GM19238 (cell line): ENCODE measurements around the gene LIN37.

Experiments used
- DNase-seq: peaks from one replicate; pipeline ENCODE4 v3.0.0; 2011; ENCODE audit warnings: low spot score; ENCODE audit not compliant: insufficient read length

The LIN37 gene, protein sequence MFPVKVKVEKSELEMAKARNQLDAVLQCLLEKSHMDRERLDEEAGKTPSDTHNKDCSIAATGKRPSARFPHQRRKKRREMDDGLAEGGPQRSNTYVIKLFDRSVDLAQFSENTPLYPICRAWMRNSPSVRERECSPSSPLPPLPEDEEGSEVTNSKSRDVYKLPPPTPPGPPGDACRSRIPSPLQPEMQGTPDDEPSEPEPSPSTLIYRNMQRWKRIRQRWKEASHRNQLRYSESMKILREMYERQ

DNA sequence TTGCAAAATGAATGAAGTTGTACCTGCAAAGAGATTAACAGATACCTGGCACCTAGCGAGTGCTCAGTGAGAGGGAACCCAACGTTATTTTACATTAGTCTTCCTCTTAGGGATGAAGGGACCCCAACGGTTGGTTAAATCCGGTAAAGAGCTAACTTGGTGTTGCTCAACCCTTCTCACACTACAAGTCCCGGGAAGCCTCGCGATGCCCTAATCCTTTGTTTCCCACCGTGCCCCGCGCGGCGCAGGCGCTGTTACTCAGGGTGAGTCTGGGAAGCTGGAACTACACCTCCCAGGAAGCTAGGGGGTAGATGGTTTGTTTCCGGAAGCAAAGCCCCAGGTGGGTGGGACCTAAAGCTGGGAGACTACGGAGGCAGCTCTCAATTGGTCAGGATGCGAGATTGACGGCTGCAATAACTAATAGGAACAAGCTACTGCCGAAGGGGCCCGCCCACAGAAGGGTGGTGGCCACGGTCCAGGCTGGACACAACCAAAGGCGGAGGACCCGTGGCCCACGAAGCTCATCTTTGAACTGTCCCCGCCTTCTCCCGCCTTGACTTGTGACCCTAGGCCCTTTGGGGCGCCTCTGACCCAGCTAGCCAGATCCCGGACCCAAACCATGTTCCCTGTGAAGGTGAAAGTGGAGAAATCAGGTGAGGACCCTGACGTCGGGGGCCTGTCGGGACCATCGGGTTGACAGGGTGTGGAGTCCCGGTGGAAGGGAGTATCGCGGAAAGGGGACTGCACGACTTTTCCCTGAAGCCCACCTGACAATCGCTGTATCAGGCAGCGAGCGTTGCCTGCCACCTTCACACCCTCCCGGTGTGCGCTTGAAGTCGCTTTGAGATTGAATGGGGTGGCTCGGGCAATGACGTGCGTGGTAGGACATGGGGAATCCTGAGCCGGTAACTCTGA lies at the start of gene LIN37:
Gene LIN37 (plus strand): TSS at position 471 of the 915 bp plus-strand sequence. CDS start 149 bp downstream, at position 620.
- peak; percentile 91 for DNase-seq

DNA sequence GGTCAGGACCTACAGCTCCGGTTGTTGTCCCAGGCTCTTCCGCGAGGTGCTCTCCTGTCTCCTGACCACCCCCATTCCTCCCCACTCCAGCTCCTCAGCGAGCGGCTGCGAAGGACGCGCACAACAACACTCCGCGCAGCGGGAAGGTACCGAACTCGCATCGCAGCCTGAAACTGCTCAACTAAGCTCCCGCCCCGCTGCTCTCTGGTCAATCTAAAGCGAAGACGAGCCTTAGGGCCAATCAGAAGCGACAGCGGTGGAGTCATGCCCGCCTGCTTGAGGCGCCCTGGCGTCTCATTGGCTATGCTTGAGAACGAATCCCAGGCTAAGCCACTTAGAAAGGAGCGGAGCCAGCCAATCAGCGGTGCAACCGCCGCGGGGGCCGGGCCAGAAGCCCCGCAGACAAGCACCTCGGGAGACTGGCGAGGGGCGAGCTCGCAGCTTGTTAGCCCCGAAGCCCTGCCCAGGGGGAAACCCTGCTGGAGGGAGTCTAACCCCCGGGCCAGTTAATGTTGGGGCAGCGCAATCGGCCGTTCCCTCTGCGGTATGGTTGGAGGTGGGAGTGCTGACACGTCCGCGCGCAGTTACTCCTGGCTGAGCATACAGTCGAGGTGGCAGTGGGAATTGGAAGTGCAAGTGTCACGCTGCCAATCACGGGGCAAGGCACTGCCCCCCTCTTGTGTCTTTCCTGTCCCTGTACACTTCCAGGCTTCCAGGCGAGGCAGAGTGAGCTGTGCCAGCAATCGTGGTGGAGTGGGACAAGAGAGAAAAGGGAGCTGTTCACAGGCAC lies 46.0 kb upstream of the LIN37 start:
- DNase-seq = peak; percentile 88

DNA sequence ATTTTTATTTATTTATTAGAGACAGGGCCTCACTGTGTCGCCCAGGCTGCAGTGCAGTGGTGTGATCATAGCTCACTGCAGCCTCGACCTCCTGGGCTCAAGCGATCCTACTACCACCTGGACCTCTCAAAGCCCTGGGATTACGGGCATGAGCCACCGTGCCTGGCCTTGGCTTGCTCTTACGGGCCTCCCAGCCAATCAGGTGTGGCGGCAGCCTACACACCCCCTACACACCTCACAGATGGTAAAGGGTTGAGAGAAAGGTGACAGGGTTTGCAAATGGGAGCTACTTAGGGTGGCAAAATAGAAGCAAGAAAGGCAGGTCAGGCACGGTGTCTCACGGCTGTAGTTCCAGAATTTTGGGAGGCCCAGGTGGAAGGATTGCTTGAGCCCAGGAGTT lies 45.0 kb upstream of the LIN37 start:
- no peak for DNase-seq

DNA sequence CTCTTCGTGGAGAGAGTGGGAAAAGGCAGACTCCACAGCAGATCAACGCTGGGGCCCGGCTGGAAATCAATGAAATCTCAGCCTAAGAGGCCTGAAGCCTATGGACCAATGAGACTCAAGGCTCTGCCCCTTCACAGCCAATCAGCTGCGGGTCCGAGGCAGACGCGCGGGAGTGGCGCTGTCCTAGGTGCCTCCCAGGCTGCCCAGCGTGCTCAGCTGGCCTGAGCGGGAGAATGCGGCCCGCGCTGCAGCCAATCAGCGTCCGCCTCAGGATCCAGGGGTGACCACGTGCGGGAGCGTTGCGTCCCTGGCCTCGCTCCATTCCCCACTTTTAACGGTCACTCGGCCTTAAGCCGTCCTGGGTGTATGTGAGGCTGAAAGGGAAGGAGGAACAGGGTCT lies 44.2 kb upstream of the LIN37 start, which contains the start of gene ZBTB32:
Gene ZBTB32 (plus strand): TSS at position 341 of the 400 bp plus-strand sequence. CDS start 10,069 bp downstream, outside the sequence.
- no peak for DNase-seq

DNA sequence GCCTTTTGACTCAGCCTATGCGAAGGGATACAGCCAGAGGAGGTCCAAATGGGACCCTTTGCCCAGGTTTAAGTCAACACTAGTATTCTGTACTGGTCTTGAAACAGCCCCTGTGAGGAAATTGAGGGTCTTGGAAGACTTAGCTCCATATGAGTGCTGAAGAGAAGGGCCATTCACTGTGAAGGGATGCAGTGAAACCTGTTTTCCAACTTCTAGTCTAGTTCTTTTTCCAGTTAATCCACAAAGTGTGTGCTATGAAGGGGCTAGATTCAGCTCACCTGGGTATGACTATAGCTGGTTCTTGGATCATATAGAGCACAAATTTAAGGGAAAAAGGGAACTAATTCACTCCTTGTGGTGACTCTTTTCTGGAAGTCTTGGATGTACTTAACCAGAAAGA lies 40.0 kb upstream of the LIN37 start:
- no peak for DNase-seq

DNA sequence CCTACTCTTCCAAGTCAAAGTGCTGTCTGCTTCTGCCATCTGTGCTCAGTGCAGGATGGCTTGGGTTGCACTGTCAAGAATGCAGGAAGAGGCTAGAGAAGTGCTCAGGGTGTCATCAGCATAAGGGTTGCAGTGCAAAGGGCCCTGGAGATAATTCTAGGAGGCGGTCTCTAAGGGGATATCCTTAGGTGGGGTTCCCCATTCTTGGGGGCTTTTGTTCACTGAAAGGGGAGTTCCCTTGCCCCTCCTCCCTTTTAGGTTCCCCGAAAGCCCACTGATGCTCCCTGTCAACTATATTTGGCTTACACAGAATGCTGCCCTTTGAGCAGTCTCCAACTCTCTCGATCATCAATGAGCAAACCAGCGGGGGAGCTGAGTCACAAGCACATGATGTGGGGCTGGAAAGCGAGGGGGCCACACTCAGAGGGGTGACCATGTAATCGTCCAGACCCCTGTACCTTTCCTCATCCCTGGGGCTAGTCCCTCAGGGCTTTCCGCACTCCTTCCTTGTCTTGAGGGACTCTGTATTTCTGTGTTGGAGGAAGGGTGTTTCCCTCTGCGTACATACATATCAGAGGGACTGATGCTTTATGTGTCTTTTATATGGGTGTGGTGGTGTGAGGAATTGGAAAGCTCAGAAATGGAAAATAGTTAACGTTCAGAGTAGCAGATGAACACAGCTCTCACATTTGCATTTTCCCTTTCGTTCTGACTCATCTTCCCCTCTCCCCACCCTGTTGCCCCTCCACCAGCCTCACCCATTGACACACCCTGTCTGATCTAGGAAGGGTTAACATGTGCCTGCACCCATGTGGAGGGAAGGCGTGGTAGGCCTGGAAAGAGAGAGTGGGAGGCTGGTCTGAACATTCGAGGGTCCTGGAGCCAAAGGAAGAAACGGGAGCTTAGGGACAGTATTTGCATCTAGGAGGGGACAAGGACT lies 37.3 kb upstream of the LIN37 start:
- DNase-seq = peak; percentile 60

DNA sequence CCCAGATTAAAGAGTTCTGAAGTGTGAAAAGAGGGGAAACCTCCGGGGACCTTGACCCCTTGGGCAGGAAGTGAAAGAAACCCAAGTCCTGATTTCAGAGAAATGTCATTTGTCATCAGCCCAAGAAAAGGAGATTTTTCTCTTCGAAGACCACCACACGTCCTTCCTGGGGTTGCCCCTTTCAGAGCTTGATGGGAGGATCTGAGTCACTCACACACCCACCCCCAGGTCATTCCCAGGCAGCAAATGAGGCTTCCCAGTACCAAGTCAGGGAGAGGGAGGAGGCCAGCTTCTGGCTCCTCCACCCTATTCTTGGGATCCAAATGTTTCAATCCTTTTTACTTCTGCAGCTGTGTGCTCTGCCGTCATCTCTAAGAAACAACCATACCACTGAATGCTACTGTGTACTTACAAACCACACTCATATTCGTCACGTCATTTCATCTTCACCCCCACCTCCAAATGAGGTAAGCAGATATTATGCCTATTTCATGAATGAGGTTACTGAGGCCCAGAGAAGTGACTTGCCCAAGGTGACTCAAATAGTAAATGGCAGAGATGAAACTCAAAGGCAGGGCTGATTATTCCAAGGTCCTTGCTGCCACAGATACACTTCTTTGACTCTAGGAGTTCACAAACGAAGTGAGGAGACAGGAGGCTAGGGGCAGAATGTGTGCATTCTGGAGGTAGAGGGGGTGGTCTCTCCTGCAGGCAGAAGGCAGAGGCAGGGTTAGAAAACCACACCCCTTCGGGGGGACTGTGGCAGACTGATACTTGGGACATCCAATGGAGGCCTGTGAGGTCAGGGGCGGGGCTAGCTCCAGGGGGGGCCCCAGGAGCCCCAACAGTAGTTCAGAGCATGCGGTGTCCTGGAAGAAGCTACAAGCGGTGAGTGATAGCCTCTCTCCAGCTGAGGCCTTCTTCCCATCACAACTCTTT lies 35.5 kb upstream of the LIN37 start:
- DNase-seq = peak; percentile 58

DNA sequence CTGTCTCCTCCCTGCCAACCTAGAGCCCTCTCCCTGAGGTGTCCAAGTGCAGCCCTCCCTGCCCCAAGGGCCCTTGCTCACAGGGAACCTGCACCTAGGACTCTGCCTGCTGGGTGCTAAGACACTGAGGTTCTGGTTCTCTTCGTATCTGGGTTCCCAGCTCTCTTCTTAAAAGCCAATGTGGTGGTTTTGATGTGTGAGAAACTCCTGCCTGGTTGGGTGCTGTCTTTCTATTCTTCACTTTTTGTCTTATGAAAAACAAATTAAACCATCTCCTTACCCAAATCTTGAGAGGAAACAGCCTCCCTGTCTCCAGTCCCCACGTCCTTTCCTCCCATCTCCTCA lies 34.9 kb upstream of the LIN37 start:
- DNase-seq = no peak

DNA sequence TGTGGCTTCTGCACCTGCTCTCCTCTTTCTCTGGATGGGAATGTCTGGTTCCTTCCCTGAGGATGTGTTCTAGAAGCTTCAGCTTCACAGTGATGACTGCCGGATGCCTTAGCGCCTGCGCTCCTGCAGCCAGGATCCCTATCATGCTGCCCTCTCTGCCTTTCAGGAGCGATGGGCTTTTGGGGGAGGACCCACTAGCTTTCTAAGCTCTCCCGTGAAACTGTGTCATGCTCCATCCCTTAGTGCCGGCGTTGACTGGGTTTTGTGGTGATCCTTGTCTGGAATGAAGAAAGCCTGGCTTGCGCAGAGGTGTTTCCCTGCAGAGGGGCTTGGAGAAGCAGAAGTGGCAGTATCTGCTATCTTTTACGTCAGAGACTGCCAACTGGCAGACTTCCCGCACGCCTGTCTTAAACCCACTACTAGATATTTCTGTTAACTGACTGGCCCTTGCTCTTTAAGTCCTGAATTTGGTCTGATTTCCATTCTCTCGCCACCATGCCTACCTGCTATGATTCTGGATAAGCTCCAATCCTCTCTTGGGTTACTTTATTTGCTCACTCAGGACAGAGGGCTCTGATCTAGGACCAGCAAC lies 34.4 kb upstream of the LIN37 start:
- DNase-seq = no peak

DNA sequence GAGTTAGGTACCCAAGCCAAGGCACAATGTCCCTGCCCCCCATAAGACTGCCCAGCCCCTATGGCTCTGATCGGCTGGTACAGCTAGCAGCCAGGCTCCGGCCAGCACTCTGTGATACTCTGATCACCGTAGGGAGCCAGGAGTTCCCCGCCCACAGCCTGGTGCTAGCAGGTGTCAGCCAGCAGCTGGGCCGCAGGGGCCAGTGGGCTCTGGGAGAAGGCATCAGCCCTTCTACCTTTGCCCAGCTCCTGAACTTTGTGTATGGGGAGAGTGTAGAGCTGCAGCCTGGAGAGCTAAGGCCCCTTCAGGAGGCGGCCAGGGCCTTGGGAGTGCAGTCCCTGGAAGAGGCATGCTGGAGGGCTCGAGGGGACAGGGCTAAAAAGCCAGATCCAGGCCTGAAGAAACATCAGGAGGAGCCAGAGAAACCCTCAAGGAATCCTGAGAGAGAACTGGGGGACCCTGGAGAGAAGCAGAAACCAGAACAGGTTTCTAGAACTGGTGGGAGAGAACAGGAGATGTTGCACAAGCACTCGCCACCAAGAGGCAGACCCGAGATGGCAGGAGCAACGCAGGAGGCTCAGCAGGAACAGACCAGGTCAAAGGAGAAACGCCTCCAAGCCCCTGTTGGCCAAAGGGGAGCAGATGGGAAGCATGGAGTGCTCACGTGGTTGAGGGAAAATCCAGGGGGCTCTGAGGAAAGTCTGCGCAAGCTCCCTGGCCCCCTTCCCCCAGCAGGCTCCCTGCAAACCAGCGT lies 33.6 kb upstream of the LIN37 start:
- DNase-seq = no peak

DNA sequence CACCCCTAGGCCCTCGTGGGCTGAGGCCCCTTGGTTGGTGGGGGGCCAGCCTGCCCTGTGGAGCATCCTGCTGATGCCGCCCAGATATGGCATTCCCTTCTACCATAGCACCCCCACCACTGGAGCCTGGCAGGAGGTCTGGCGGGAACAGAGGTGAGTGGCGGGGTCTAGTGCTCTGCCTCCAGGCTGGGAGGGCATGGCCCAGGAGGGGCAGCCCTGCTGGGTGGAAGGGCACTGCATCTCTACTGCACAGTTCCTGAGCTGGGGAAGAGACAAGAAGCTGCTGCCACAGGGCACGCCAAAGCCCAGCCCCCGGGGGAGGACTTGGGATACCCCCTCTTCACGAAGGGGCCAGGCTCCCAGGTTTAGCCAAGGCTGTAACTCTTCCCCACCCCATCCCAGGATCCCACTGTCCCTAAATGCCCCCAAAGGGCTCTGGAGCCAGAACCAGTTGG lies 33.0 kb upstream of the LIN37 start:
- no peak for DNase-seq

DNA sequence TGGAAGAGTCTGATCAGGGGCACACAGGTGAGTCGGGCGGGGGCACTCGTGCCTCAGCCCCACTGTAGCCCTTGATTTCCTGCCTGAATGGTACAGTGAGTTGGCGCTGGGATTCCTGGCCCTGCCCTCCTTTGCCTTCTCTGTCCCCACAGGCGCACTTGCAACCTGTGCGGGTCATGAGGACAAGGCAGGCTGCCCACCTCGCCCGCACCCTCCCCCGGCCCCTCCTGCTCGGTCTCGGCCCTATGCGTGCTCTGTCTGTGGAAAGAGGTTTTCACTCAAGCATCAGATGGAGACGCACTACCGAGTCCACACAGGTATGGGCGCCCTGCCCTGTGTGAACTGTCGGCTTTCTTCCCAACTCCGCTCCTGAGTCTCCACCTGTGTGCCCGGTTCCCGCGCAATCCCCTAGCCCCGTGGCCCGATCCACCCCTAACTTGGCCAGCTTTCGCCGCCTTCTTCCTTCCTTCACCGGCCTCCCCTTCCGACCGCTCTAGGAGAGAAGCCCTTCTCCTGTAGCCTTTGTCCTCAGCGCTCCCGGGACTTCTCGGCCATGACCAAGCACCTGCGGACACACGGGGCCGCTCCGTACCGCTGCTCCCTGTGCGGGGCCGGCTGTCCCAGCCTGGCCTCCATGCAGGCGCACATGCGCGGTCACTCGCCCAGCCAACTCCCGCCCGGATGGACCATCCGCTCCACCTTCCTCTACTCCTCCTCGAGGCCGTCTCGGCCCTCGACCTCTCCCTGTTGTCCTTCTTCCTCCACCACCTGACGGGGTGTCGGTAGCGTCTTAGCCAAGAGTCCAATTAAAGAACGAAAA lies 32.2 kb upstream of the LIN37 start:
- DNase-seq = no peak

DNA sequence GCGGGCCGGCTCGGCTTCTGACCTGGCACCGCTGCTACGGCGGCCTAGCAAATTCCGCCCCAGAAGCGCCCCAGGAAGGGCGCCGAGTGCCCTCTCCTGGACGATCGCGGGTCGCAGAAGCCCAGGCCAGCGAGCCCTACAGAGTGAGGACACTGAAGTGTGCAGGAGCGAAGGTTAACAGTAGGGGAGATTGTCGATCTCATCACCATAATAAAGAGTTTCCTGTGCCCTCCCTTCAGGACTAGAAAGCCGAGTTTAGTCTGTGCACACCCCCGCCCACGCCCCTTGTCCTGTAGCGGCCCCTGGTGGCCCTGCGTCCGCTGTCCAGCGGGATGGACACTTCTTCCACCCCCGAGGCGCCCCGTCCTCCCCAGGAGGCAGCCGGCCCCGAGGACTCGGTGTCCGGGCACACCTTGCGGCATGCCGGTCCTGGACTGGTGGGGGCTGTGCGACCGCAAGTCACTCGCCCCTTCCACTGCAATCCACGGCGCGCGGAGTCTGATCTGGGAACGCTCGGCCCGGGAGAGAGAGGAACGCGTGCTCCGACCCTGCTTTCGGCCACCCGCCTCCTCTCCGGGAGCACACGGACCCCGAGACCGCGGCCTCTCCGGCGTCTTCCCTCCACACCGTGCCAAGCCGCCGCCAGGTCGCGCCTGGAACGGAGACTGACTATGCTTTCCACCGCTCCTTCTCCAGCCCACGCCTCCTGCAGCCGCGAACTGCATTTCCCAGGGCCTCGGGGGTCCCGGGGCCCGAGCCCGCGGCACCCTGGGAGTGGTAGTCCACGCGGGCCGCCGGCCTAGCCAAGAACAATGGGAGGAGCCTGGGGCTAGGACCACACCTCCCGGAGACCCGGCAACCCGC lies 31.3 kb upstream of the LIN37 start:
- peak; percentile 74 for DNase-seq

DNA sequence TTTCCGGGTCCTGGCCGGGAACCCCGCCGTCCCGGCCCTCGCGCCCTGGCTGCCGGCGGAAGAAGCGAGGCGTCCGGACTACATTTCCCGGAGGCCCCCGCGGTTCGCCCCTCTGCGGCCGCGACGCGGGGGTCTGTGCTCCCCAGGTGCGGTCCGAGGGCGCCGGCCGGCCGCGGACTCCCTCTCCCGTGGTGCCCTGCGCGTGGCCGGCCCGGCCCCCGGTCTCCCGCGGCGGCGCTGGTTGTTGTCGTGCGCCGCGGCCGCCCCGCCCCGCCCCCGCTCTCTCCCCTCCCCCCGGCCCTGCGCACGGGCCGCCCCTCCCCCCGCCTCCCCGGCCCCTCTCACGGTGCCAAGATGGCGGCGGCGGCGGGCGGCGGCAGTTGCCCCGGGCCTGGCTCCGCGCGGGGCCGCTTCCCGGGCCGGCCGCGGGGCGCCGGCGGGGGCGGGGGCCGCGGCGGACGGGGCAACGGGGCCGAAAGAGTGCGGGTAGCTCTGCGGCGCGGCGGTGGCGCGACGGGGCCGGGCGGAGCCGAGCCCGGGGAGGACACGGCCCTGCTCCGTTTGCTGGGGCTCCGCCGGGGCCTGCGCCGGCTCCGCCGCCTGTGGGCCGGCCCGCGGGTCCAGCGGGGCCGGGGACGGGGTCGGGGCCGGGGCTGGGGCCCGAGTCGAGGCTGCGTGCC lies 30.6 kb upstream of the LIN37 start, which contains the start of gene KMT2B:
Gene KMT2B (plus strand): TSS at position 339 of the 680 bp plus-strand sequence. CDS start 16 bp downstream, at position 355.
- DNase-seq = peak; percentile 99

DNA sequence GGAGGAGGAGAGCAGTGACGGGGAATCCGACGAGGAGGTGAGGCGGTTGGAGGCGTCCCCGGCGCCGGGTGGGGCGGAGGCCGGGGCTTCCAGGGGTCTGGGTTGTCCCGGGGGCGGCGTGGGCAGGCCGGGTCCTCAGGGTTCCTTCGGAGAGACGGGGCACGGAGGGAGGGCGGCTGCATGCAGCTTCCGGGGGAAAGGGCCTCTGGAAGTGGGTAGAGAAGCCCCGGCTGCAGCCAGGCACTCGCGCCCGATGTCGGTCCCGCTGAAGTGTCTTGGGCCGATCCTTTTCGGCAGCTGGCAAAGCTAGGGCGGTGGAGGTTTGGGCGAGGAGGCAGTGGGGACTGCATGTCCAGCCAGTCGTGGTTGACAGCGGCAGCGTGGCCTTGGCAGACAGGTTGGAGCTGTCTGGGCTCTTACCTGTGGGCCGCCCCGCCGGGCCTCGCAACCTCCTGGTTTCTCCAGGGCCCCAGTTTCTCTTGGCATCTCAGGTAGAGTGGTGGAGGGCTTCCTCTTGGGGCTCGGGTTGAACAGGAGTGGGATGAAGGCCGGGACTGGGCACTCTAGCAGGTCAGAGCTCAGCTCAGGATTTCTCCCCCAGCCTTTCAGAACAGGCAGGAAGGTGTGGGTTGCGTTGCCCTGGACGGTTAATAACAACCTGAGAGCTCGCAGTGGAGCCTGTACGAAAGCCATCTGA lies 29.9 kb upstream of the LIN37 start:
- no peak for DNase-seq
